ENCODE data around the gene PCA3. TPM values are rescaled to one million over a fixed set of nuclear protein-coding genes. Genes with fewer than 3 reads are reported as not detected.

The PCA3 gene
- total and polyA plus RNA-seq, 10 of the 15 experiments (the other 5 are each of a cell fraction or from before 2014, with no cell fraction given): 0.05 TPM; not detected in 9

DNA sequence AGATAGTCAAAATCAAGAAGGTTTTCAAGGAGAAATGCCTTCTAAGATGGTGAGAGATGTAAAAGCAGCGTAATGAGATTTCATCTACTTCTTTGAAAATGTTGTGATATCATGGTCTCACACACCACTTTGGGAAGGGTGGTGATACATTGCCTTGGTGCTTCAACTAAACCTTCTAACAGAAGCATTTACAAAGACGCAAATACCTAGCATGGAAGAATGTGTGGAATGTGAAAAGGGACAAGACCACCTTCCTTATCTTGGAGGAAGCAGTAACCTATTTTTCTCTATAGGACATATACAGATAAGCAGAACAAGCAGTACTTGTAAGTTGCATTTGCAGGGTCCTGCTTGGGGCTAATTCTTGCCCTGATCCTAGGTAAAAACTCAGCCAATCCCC lies 38.8 kb downstream of the PCA3 start:
- WGBS (ENCODE audit: insufficient coverage, insufficient replicate concordance, low lambda C conversion rate, missing lambda C conversion rate): 41% methylated on average over 2 of the region's 2 CpGs
- SMC1A ChIA-PET (ENCODE audit: uncharacterized antibody, unreplicated experiment): no interaction called here
- intact Hi-C loops (cut with micrococcal nuclease; ENCODE audit: unreplicated experiment) (no loop called here), in situ Hi-C loops (cut with MboI) (loop anchor here (10.0 to 25.0 kb wide), 2 partner anchors 182 to 359 kb away; no protein-coding TSS in a partner anchor)
- Histone ChIP-seq H3K27me3 (replicated peaks in 1 of 2; ENCODE audit: control insufficient read depth in 2 of 2, insufficient read depth in 2 of 2, low read length in 1 of 2) (no peaks in the 10 kb centered on the region), H3K79me2 (ENCODE audit: control insufficient read depth, insufficient read depth, low read length) (no peaks in the 10 kb centered on the region), H3K4me1 (ENCODE audit: control insufficient read depth, insufficient read depth, low read length) (no peaks in the 10 kb centered on the region), H2AFZ (ENCODE audit: control insufficient read depth, low read depth, low read length) (no peak overlapping the region), H3K9ac (ENCODE audit: control insufficient read depth, insufficient read depth, low read length) (no peak overlapping the region), H3K9me3 (replicated peaks; ENCODE audit: control insufficient read depth, insufficient read depth, low read length) (no peaks in the 10 kb centered on the region), H3K27ac (ENCODE audit: control insufficient read depth, insufficient read depth) (no peak overlapping the region), H3K4me2 (ENCODE audit: control insufficient read depth, insufficient read depth) (no peak overlapping the region), H4K20me1 (ENCODE audit: control insufficient read depth, insufficient read depth) (no peaks in the 10 kb centered on the region), H3K36me3 (ENCODE audit: control insufficient read depth in 2 of 2, insufficient read depth in 2 of 2, low read length in 1 of 2) (no peaks in the 10 kb centered on the region), H3K4me3 (no peak overlapping the region)
- RAD21 ChIA-PET (ENCODE audit: unreplicated experiment): no interaction called here
- ATAC-seq (no peak), FAIRE-seq (no peak), DNase-seq (ENCODE audit: low read depth, low spot score) (no peak)
- CTCF ChIA-PET: no interaction called here
- TF ChIP-seq ZNF622 (IDR thresholded peaks at IDR 0.05): no peak
- no peak for TF ChIP-seq ZSCAN29 (IDR thresholded peaks at IDR 0.05)
- TF ChIP-seq TCF12 (IDR thresholded peaks at IDR 0.05; ENCODE audit: low read depth, low read length): no peak
- BruUV-seq (replicated peaks): no TSS peak
- POLR2A ChIA-PET: no interaction called here

DNA sequence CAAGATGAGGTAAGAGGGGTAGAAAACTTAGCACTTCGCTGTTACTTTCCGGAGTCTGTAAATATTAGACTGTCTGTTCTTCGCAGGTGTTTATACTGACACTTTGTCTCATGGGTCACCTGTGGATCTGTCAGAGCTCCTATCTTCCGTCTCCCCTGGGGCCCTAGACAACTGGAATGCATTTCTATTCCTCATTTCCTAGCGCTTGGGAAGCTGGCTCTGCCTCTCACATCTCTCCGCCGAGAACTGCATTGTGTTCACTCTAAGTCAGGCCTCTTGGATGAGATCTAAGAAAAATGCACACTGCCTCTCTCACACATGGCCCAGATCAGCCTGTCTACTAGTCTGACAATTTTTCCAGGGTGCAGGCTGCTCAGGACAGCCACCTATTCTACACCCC lies 39.5 kb downstream of the PCA3 start:
- in situ Hi-C loops (cut with MboI): loop anchor here (10.0 to 25.0 kb wide), 2 partner anchors 181 to 359 kb away; no protein-coding TSS in a partner anchor
- H3K27ac ChIP-seq (ENCODE audit: control insufficient read depth, insufficient read depth): no peak overlapping the region
- TF ChIP-seq, protein P1, sequence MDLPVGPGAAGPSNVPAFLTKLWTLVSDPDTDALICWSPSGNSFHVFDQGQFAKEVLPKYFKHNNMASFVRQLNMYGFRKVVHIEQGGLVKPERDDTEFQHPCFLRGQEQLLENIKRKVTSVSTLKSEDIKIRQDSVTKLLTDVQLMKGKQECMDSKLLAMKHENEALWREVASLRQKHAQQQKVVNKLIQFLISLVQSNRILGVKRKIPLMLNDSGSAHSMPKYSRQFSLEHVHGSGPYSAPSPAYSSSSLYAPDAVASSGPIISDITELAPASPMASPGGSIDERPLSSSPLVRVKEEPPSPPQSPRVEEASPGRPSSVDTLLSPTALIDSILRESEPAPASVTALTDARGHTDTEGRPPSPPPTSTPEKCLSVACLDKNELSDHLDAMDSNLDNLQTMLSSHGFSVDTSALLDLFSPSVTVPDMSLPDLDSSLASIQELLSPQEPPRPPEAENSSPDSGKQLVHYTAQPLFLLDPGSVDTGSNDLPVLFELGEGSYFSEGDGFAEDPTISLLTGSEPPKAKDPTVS (IDR thresholded peaks at IDR 0.05; ENCODE audit: low read depth, low read length): no peak
- TF ChIP-seq NR2C2 (IDR thresholded peaks at IDR 0.05; ENCODE audit: borderline replicate concordance, control insufficient read depth, insufficient read length, low read depth) (no peak), CBX3 (IDR thresholded peaks at IDR 0.05; ENCODE audit: borderline replicate concordance, low read depth) (no peak), TCF12 (IDR thresholded peaks at IDR 0.05; ENCODE audit: low read depth, low read length) (no peak)
- TF ChIP-seq, protein P2, sequence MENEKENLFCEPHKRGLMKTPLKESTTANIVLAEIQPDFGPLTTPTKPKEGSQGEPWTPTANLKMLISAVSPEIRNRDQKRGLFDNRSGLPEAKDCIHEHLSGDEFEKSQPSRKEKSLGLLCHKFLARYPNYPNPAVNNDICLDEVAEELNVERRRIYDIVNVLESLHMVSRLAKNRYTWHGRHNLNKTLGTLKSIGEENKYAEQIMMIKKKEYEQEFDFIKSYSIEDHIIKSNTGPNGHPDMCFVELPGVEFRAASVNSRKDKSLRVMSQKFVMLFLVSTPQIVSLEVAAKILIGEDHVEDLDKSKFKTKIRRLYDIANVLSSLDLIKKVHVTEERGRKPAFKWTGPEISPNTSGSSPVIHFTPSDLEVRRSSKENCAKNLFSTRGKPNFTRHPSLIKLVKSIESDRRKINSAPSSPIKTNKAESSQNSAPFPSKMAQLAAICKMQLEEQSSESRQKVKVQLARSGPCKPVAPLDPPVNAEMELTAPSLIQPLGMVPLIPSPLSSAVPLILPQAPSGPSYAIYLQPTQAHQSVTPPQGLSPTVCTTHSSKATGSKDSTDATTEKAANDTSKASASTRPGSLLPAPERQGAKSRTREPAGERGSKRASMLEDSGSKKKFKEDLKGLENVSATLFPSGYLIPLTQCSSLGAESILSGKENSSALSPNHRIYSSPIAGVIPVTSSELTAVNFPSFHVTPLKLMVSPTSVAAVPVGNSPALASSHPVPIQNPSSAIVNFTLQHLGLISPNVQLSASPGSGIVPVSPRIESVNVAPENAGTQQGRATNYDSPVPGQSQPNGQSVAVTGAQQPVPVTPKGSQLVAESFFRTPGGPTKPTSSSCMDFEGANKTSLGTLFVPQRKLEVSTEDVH (IDR thresholded peaks at IDR 0.05; ENCODE audit: low read depth, partially characterized antibody): no peak
- TF ChIP-seq, protein P3, sequence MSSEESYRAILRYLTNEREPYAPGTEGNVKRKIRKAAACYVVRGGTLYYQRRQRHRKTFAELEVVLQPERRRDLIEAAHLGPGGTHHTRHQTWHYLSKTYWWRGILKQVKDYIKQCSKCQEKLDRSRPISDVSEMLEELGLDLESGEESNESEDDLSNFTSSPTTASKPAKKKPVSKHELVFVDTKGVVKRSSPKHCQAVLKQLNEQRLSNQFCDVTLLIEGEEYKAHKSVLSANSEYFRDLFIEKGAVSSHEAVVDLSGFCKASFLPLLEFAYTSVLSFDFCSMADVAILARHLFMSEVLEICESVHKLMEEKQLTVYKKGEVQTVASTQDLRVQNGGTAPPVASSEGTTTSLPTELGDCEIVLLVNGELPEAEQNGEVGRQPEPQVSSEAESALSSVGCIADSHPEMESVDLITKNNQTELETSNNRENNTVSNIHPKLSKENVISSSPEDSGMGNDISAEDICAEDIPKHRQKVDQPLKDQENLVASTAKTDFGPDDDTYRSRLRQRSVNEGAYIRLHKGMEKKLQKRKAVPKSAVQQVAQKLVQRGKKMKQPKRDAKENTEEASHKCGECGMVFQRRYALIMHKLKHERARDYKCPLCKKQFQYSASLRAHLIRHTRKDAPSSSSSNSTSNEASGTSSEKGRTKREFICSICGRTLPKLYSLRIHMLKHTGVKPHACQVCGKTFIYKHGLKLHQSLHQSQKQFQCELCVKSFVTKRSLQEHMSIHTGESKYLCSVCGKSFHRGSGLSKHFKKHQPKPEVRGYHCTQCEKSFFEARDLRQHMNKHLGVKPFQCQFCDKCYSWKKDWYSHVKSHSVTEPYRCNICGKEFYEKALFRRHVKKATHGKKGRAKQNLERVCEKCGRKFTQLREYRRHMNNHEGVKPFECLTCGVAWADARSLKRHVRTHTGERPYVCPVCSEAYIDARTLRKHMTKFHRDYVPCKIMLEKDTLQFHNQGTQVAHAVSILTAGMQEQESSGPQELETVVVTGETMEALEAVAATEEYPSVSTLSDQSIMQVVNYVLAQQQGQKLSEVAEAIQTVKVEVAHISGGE (CRISPR knock-in tag; IDR thresholded peaks at IDR 0.05): no peak

More for the DNA sequence above, 39.5 kb downstream of the PCA3 start:
- intact Hi-C loops (cut with micrococcal nuclease; ENCODE audit: unreplicated experiment): no loop called here
- Histone ChIP-seq H3K36me3 (ENCODE audit: control insufficient read depth in 2 of 2, insufficient read depth in 2 of 2, low read length in 1 of 2) (no peaks in the 10 kb centered on the region), H3K9me3 (replicated peaks; ENCODE audit: control insufficient read depth, insufficient read depth, low read length) (no peaks in the 10 kb centered on the region), H3K4me1 (ENCODE audit: control insufficient read depth, insufficient read depth, low read length) (no peaks in the 10 kb centered on the region), H3K4me2 (ENCODE audit: control insufficient read depth, insufficient read depth) (no peak overlapping the region), H4K20me1 (ENCODE audit: control insufficient read depth, insufficient read depth) (no peaks in the 10 kb centered on the region), H3K9ac (ENCODE audit: control insufficient read depth, insufficient read depth, low read length) (no peak overlapping the region), H3K4me3 (no peak overlapping the region), H3K79me2 (ENCODE audit: control insufficient read depth, insufficient read depth, low read length) (no peaks in the 10 kb centered on the region), H3K27me3 (replicated peaks in 1 of 2; ENCODE audit: control insufficient read depth in 2 of 2, insufficient read depth in 2 of 2, low read length in 1 of 2) (no peaks in the 10 kb centered on the region), H2AFZ (ENCODE audit: control insufficient read depth, low read depth, low read length) (no peak overlapping the region)
- FAIRE-seq: no peak
- ChIA-PET RAD21 (ENCODE audit: unreplicated experiment) (no interaction called here), SMC1A (ENCODE audit: uncharacterized antibody, unreplicated experiment) (no interaction called here), POLR2A (no interaction called here), CTCF (no interaction called here)
- WGBS (ENCODE audit: insufficient coverage, insufficient replicate concordance, low lambda C conversion rate, missing lambda C conversion rate): 69% methylated on average over 7 of the region's 7 CpGs
- DNase-seq (ENCODE audit: low read depth, low spot score): no peak
- BruUV-seq (replicated peaks): no TSS peak
- no peak for ATAC-seq

All from GM12878 (cell line).